ENCODE results near the gene AP2S1.
A peak's percentile ranks its signal among the peaks of the same experiment; 100 is the strongest.

The AP2S1 gene

GRCh38 chr19:46845959-46846459, 4.6 kb downstream of the AP2S1 start:
- no peaks in the 10 kb centered on the region for H3K9me3 ChIP-seq (ENCODE audit: severe bottlenecking)
- H3K36me3 ChIP-seq, result peaks cover 24% of the 10 kb centered on the region
- no peaks in the 10 kb centered on the region for H3K27me3 ChIP-seq (ENCODE audit: insufficient read depth, low read depth, severe bottlenecking)
- no peak overlapping the region for H3K27ac ChIP-seq
- no peak for DNase-seq
- no peak overlapping the region for H3K4me3 ChIP-seq (ENCODE audit: low read depth, low read length)
- no peak for TF ChIP-seq CTCF (IDR thresholded peaks at IDR 0.05; ENCODE audit: low read depth, low read length)

GRCh38 chr19:46844067-46844489, 6.6 kb downstream of the AP2S1 start:
- H3K27me3 ChIP-seq (ENCODE audit: insufficient read depth, low read depth, severe bottlenecking), result no peaks in the 10 kb centered on the region
- peaks cover 31% of the 10 kb centered on the region for H3K36me3 ChIP-seq
- no peak overlapping the region for H3K4me3 ChIP-seq (ENCODE audit: low read depth, low read length)
- H3K9me3 ChIP-seq (ENCODE audit: severe bottlenecking), result no peaks in the 10 kb centered on the region
- no peak for DNase-seq
- H3K27ac ChIP-seq, result no peak overlapping the region
- TF ChIP-seq CTCF (IDR thresholded peaks at IDR 0.05; ENCODE audit: low read depth, low read length), result no peak

GRCh38 chr19:46842791-46843190, 7.9 kb downstream of the AP2S1 start:
- H3K36me3 ChIP-seq, result peaks cover 39% of the 10 kb centered on the region
- H3K27me3 ChIP-seq (ENCODE audit: insufficient read depth, low read depth, severe bottlenecking), result no peaks in the 10 kb centered on the region
- H3K27ac ChIP-seq, result no peak overlapping the region
- TF ChIP-seq CTCF (IDR thresholded peaks at IDR 0.05; ENCODE audit: low read depth, low read length), result no peak
- no peak overlapping the region for H3K4me3 ChIP-seq (ENCODE audit: low read depth, low read length)
- no peak for DNase-seq
- H3K9me3 ChIP-seq (ENCODE audit: severe bottlenecking), result no peaks in the 10 kb centered on the region

GRCh38 chr19:46841458-46842083, 9.1 kb downstream of the AP2S1 start:
- DNase-seq, result no peak
- Histone ChIP-seq H3K9me3 (ENCODE audit: severe bottlenecking) (no peaks in the 10 kb centered on the region), H3K36me3 (peaks cover 40% of the 10 kb centered on the region), H3K27me3 (ENCODE audit: insufficient read depth, low read depth, severe bottlenecking) (no peaks in the 10 kb centered on the region), H3K27ac (no peak overlapping the region), H3K4me3 (ENCODE audit: low read depth, low read length) (no peak overlapping the region)
- no peak for TF ChIP-seq CTCF (IDR thresholded peaks at IDR 0.05; ENCODE audit: low read depth, low read length)

GRCh38 chr19:46840498-46840942, 10.1 kb downstream of the AP2S1 start:
- TF ChIP-seq CTCF (IDR thresholded peaks at IDR 0.05; ENCODE audit: low read depth, low read length), result peak; percentile 75

More at GRCh38 chr19:46840498-46840942, 10.1 kb downstream of the AP2S1 start:
- Histone ChIP-seq H3K4me3 (ENCODE audit: low read depth, low read length) (no peak overlapping the region), H3K27ac (peak overlapping the region; percentile 24), H3K9me3 (ENCODE audit: severe bottlenecking) (no peaks in the 10 kb centered on the region), H3K27me3 (ENCODE audit: insufficient read depth, low read depth, severe bottlenecking) (no peaks in the 10 kb centered on the region), H3K36me3 (peaks cover 40% of the 10 kb centered on the region)
- peak; percentile 55 for DNase-seq

All from WERI-Rb-1 (cell line).